Endothelial cell of umbilical vein (primary cell): Measurements from ENCODE around the gene KCNIP1. TPM values are rescaled to one million over a fixed set of nuclear protein-coding genes. Genes with fewer than 3 reads are reported as not detected.

Source experiments
- BruUV-seq: library from RNA; stranded (reverse); fragments of 400-500 nt; replicated peaks from 2 replicates; lab custom pipeline; 2021; lab: Mats Ljungman, UMichigan
- CTCF ChIA-PET: fragments of 300-600, 350-600 bp; sonication (Branson Sonifier 250); formaldehyde crosslinking; loops from one replicate; lab custom pipeline; 2021; ENCODE audit warnings: antibody characterized with exemption, inconsistent platforms; lab: Charles Lee
- POLR2A ChIA-PET: fragments of 300-600, 350-600 bp; sonication (Branson Sonifier 250); formaldehyde crosslinking; loops from one replicate; lab custom pipeline; 2021; ENCODE audit warnings: antibody characterized with exemption, inconsistent platforms; lab: Charles Lee
- DNase-seq: peaks from one replicate; pipeline ENCODE4 v3.0.0-alpha.2; 2011; ENCODE audit warnings: low read depth, low spot score
- FAIRE-seq: peaks from 2 replicates; lab custom pipeline; 2011; peaks lifted over from hg19 to GRCh38; lab: Jason Lieb, UNC
- H2AFZ ChIP-seq: 2 replicates; pipeline ENCODE4 v1.6.0; 2012; ENCODE audit warnings: low read depth, low read length, control low read depth, inconsistent platforms
- H3K27ac ChIP-seq: 2 replicates; pipeline ENCODE4 v1.5.1; 2011; ENCODE audit warnings: low read depth, mild to moderate bottlenecking, control low read depth, low read length, moderate library complexity; ENCODE audit not compliant: insufficient read depth
- H3K27me3 ChIP-seq, 2 experiments: 2 replicates each; pipeline versions ENCODE4 v1.6.0 to v1.6.1; 2011; ENCODE audit warnings: low read length in 2 of 2, mixed read lengths in 1 of 2; ENCODE audit not compliant: control insufficient read depth in 2 of 2, insufficient read depth in 2 of 2
- H3K36me3 ChIP-seq, 2 experiments: 2 replicates in 1 of 2; 3 replicates in 1 of 2; pipeline ENCODE4 v1.5.1; 2011; ENCODE audit warnings: low read length in 2 of 2, mild to moderate bottlenecking in 1 of 2, moderate library complexity in 1 of 2; ENCODE audit not compliant: control insufficient read depth in 2 of 2, insufficient read depth in 2 of 2; ENCODE audit errors: extremely low read depth in 1 of 2
- H3K4me1 ChIP-seq: 3 replicates; pipeline ENCODE4 v1.5.1; 2011; ENCODE audit warnings: mild to moderate bottlenecking, low read length; ENCODE audit not compliant: control insufficient read depth, insufficient read depth; ENCODE audit errors: extremely low read depth
- H3K4me2 ChIP-seq: 2 replicates; pipeline ENCODE4 v1.6.1; 2011; ENCODE audit warnings: low read length, control low read depth, mixed read lengths; ENCODE audit not compliant: insufficient read depth
- H3K4me3 ChIP-seq, 3 experiments: fragments of 200-600 bp in 1 of 3; sonication (generic), shearing (Covaris generic) in 1 of 3; replicated peaks in 1 of 3; 2 replicates each; pipeline ENCODE4 v1.5.1; 2011 to 2016; ENCODE audit warnings: control low read depth in 3 of 3, low read length in 3 of 3, mild to moderate bottlenecking in 2 of 3, inconsistent platforms in 1 of 3, low read depth in 1 of 3, moderate library complexity in 1 of 3; ENCODE audit not compliant: insufficient read depth in 1 of 3
- H3K79me2 ChIP-seq: 2 replicates; pipeline ENCODE4 v1.6.0; 2012; ENCODE audit warnings: low read length, inconsistent platforms; ENCODE audit not compliant: control insufficient read depth, insufficient read depth
- H3K9ac ChIP-seq: replicated peaks from 2 replicates; pipeline ENCODE3; 2011; ENCODE audit warnings: low read length, control low read depth; ENCODE audit not compliant: insufficient read depth; ENCODE audit errors: extremely low read depth
- H3K9me1 ChIP-seq: replicated peaks from 3 replicates; pipeline ENCODE4 v1.6.0; 2011; ENCODE audit warnings: mild to moderate bottlenecking, low read length; ENCODE audit not compliant: control insufficient read depth, insufficient read depth; ENCODE audit errors: extremely low read depth
- H3K9me3 ChIP-seq: replicated peaks from 2 replicates; pipeline ENCODE4 v1.5.1; 2012; ENCODE audit warnings: low read length, inconsistent platforms; ENCODE audit not compliant: control insufficient read depth, insufficient read depth
- H4K20me1 ChIP-seq: replicated peaks from 2 replicates; pipeline ENCODE3; 2011; ENCODE audit warnings: mild to moderate bottlenecking, low read length; ENCODE audit not compliant: control insufficient read depth, insufficient read depth; ENCODE audit errors: extremely low read depth
- CTCF ChIP-seq, 2 donors: IDR thresholded peaks; 1 replicate in 1 of 2; 2 replicates in 1 of 2; pipeline ENCODE4 v1.5.1; 2011; ENCODE audit warnings: low read length in 2 of 2, mild to moderate bottlenecking in 2 of 2, moderate library complexity in 2 of 2, control low read depth in 1 of 2, inconsistent platforms in 1 of 2, low read depth in 1 of 2; ENCODE audit not compliant: insufficient read depth in 1 of 2; ENCODE audit errors: extremely low read depth in 1 of 2
- EZH2 ChIP-seq: IDR thresholded peaks from 2 replicates; pipeline ENCODE4 v1.6.1; 2012; ENCODE audit warnings: borderline replicate concordance, low read depth, mild to moderate bottlenecking, moderate library complexity, low read length, inconsistent platforms; ENCODE audit not compliant: severe bottlenecking
- FOS ChIP-seq: IDR thresholded peaks from 2 replicates; pipeline ENCODE4 v1.6.1; 2011; ENCODE audit warnings: mild to moderate bottlenecking, low read length, moderate library complexity, borderline replicate concordance; ENCODE audit not compliant: insufficient read depth
- GATA2 ChIP-seq: IDR thresholded peaks from 2 replicates; pipeline ENCODE4 v1.7.0; 2011; ENCODE audit warnings: low read depth, mild to moderate bottlenecking, moderate library complexity, mixed read lengths, low read length; ENCODE audit not compliant: insufficient read length, insufficient read depth
- JUN ChIP-seq: IDR thresholded peaks from 2 replicates; pipeline ENCODE4 v1.6.1; 2011; ENCODE audit warnings: borderline replicate concordance, low read depth; ENCODE audit not compliant: insufficient read length, insufficient read depth
- MAX ChIP-seq: IDR thresholded peaks from 2 replicates; pipeline ENCODE4 v1.6.1; 2011; ENCODE audit not compliant: insufficient read depth, insufficient read length
- MYC ChIP-seq: IDR thresholded peaks from one replicate; pipeline ENCODE4 v1.6.1; 2011; ENCODE audit warnings: mild to moderate bottlenecking, low read depth, low read length
- POLR2A ChIP-seq: IDR thresholded peaks from 2 replicates; pipeline ENCODE4 v1.6.1; 2012; ENCODE audit warnings: low read depth, mild to moderate bottlenecking, control low read depth, low read length
- POLR2AphosphoS5 ChIP-seq: IDR thresholded peaks from 2 replicates; pipeline ENCODE4 v1.6.1; 2012; ENCODE audit warnings: low read depth, mild to moderate bottlenecking, control low read depth, low read length, moderate library complexity; ENCODE audit not compliant: insufficient read depth
- dilution Hi-C: fragments of 300-500 bp; cut with MboI; formaldehyde crosslinking; loops from one replicate; pipeline ENCODE4 v1.15.0; 2019; ENCODE audit warnings: low sequenced_read_pairs; ENCODE audit not compliant: extremely low pct_ligation_motif_present
- intact Hi-C: fragments of 100-400 bp; cut with micrococcal nuclease; formaldehyde crosslinking; loops from one replicate; pipeline ENCODE4 v1.10.0; 2022
- polyA plus RNA-seq, 4 experiments: library from polyadenylated mRNA; depleted of rRNA in 3 of 4; stranded (reverse) in 3 of 4; unstranded in 1 of 4; fragments of >200 nt; gene quantifications; 2 replicates each; pipeline versions ENCODE4 v1.2.1 to v1.2.3, GENCODE V29; 2011 to 2012; ENCODE audit warnings: missing spikeins in 1 of 4
- total RNA-seq: library from RNA; stranded (reverse); gene quantifications from 2 replicates; pipeline ENCODE4 v1.2.3, GENCODE V29; 2021

Gene KCNIP1
- total and polyA plus RNA-seq, 2 donors (not counting 3 experiments of a cell fraction or from before 2014, with no cell fraction given), result 0.15 TPM; not detected in 1

- H3K27ac ChIP-seq, result no peak overlapping the region
- H3K4me1 ChIP-seq, result no peaks in the 10 kb centered on the region
- ChIA-PET POLR2A (no interaction called here), CTCF (interaction anchor here (1.4 kb wide), 1 partner anchor 98 kb away, joined by 4 read pairs; no protein-coding TSS in a partner anchor)
- dilution Hi-C loops, result no loop called here
- BruUV-seq, result no TSS peak
- intact Hi-C loops, result no loop called here
- no peaks in the 10 kb centered on the region for H3K9me3 ChIP-seq
- no peaks in the 10 kb centered on the region for H3K9me1 ChIP-seq
- H3K27me3 ChIP-seq, result no peaks in the 10 kb centered on the region
- no peak overlapping the region for H2AFZ ChIP-seq
- no peak overlapping the region for H3K4me2 ChIP-seq
- H3K36me3 ChIP-seq, result no peaks in the 10 kb centered on the region
- no peak overlapping the region for H3K4me3 ChIP-seq
- H3K79me2 ChIP-seq, result no peaks in the 10 kb centered on the region
- no peak overlapping the region for H3K9ac ChIP-seq
- FAIRE-seq (no peak), DNase-seq (no peak)
- TF ChIP-seq MAX (no peak), POLR2AphosphoS5 (no peak), JUN (no peak), POLR2A (no peak), EZH2 (no peak), CTCF (IDR thresholded peaks at IDR 0.05; ENCODE audit: extremely low read depth in 1 of 2, insufficient read depth in 1 of 2, low read depth in 1 of 2, low read length in 2 of 2) (no peak), FOS (no peak), GATA2 (no peak), MYC (no peak)
- H4K20me1 ChIP-seq, result no peaks in the 10 kb centered on the region
Measured at GRCh38 chr5:170532935-170533334, 29.1 kb downstream of the KCNIP1 start.
